ENCODE data around the gene SQOR.

Gene SQOR

GRCh38 chr15:45635191-45635638 lies 386 bp downstream of the SQOR start:
- peak in 7 of 14 donors; percentile 33 to 63 (median 47) for DNase-seq

- no peak for DNase-seq
Observed at GRCh38 chr15:45635763-45636292, 999 bp downstream of the SQOR start.

- no peak for DNase-seq
Observed at GRCh38 chr15:45637141-45637540, 2.3 kb downstream of the SQOR start.

- peak in 3 of 14 donors; percentile 6 to 50 (median 24) for DNase-seq
Observed at GRCh38 chr15:45637552-45638033, 2.8 kb downstream of the SQOR start.

GRCh38 chr15:45640616-45641015 lies 5.8 kb downstream of the SQOR start:
- no peak for DNase-seq

GRCh38 chr15:45641374-45641781 lies 6.5 kb downstream of the SQOR start:
- no peak for DNase-seq

- no peak for DNase-seq
Observed at GRCh38 chr15:45641999-45642932, 7.4 kb downstream of the SQOR start.

- DNase-seq = no peak
Observed at GRCh38 chr15:45644437-45644836, 9.6 kb downstream of the SQOR start.

GRCh38 chr15:45645026-45645980 lies 10.5 kb downstream of the SQOR start:
- no peak for DNase-seq

GRCh38 chr15:45646220-45646619 lies 11.4 kb downstream of the SQOR start:
- no peak for DNase-seq

GRCh38 chr15:45647828-45648227 lies 13.0 kb downstream of the SQOR start:
- DNase-seq = no peak

GRCh38 chr15:45648521-45649200 lies 13.8 kb downstream of the SQOR start:
- no peak for DNase-seq

- DNase-seq = peak in 1 of 14 donors; percentile 11
Observed at GRCh38 chr15:45650007-45650406, 15.2 kb downstream of the SQOR start.

GRCh38 chr15:45650889-45651525 lies 16.2 kb downstream of the SQOR start:
- no peak for DNase-seq

GRCh38 chr15:45653702-45654424 lies 19.0 kb downstream of the SQOR start:
- DNase-seq = peak in 1 of 14 donors; percentile 2

- no peak for DNase-seq
Observed at GRCh38 chr15:45654749-45655148, 19.9 kb downstream of the SQOR start.

GRCh38 chr15:45657254-45657653 lies 22.4 kb downstream of the SQOR start:
- DNase-seq = no peak

GRCh38 chr15:45657764-45658545 lies 23.1 kb downstream of the SQOR start:
- no peak for DNase-seq

GRCh38 chr15:45660231-45660979 lies 25.6 kb downstream of the SQOR start:
- DNase-seq = no peak

All from C1 segment of cervical spinal cord (tissue), 14 donors.